Heart left ventricle (tissue), 13 donors: Measurements from ENCODE around the gene ZNF668.

Source experiments
- CTCF ChIP-seq, 12 donors: fragments of 200-600 bp; sonication (generic) in 4 of 12; IDR thresholded peaks; one replicate each; pipeline versions ENCODE4 v1.5.0 to v1.8.0; 2018 to 2022; ENCODE audit warnings: antibody characterized with exemption in 12 of 12, mild to moderate bottlenecking in 5 of 12
- POLR2A ChIP-seq, 2 donors: fragments of 450-650 bp; IDR thresholded peaks; one replicate each; pipeline ENCODE4 v1.6.1; 2017; ENCODE audit warnings: antibody characterized with exemption in 2 of 2, mild to moderate bottlenecking in 2 of 2, moderate library complexity in 2 of 2
- donor health status: ischemic (EF 13 %, LVEDD 7.1; RV severe dilation, severe dysfunction).
- donor health status: DM: no; HTN: yes; CAD: no.
- donor health status: DM: no; HTN: no; CAD: no.
- donor health status: ischemic (EF 25% LVEDD 6.9; RV normal size, moderate dysfunction).
- donor health status: ischemic (EF 25% LVEDD 5.7; RV mildly dilated, moderate dysfunction).
- donor health status: ischemic (EF 35%, LVEDD 5.7; RV mildly dilated, moderate dysfunction).
- donor health status: nonischemic (EF 11% LVEDD 7.7; RV severe dilation, severe dysfunction).
- donor health status: DM: yes; HTN: yes; CAD: no.
- donor health status: PGD.
- donor health status: ischemic (EF 29% LVEDD 5.4; RV normal size, mild dysfunction).
- donor health status: nonischemic (EF 23%, LVEDD 6.1; RV moderate dilation, normal function).

- TF ChIP-seq CTCF (IDR thresholded peaks at IDR 0.05) = no peak
- TF ChIP-seq POLR2A (IDR thresholded peaks at IDR 0.05) = no peak
These were observed 6.8 kb upstream of the ZNF668 start for GRCh38 chr16:31080756-31081419.
